ENCODE measurements around the gene BAZ2B. TPM values are rescaled to one million over a fixed set of nuclear protein-coding genes. Genes with fewer than 3 reads are reported as not detected.

BAZ2B gene
- total and polyA plus RNA-seq, 10 donors: 5.6 to 158 (median 86.0) TPM

DNA sequence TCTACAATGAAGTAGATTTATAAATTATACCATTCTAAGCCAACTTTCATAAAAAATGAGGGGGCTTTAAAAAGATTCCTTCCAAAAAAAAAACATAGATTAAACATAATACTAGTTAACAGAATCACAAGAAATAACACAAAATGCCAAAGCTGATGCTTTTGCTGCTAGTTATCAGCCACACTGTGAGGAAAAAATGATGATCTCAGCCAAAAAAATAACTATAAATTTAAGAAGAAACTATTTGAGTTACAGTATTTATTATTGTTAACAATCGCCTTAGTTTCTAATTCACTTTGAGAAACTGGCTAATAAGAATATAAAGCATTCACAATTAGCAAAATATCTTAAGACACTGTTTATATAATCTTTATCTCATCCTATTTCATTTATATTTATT, 27.1 kb downstream of the BAZ2B start:
- Histone ChIP-seq H3K9me3 (no peaks in the 10 kb centered on the region), H3K27ac (no peak overlapping the region), H3K27me3 (replicated peaks in 1 of 7) (no peaks in the 10 kb centered on the region), H3K4me1 (peaks cover 0 to 3% (median 0%) of the 10 kb centered on the region in 6 donors), H3K4me3 (no peak overlapping the region), H3K36me3 (no peaks in the 10 kb centered on the region)
- TF ChIP-seq POLR2AphosphoS5 (IDR thresholded peaks at IDR 0.05) (no peak), POLR2A (IDR thresholded peaks at IDR 0.05) (no peak), CTCF (IDR thresholded peaks at IDR 0.05 in 8 of 11, conservative IDR thresholded peaks at IDR 0.05 in 3 of 11) (no peak)
- 94 to 100% (median 97%) methylated on average over 1 of the region's 1 CpG for WGBS, 5 donors
- DNase-seq: no peak
- intact Hi-C loops (cut with DNase I; ENCODE audit: low total_unique reads): no loop called here

DNA sequence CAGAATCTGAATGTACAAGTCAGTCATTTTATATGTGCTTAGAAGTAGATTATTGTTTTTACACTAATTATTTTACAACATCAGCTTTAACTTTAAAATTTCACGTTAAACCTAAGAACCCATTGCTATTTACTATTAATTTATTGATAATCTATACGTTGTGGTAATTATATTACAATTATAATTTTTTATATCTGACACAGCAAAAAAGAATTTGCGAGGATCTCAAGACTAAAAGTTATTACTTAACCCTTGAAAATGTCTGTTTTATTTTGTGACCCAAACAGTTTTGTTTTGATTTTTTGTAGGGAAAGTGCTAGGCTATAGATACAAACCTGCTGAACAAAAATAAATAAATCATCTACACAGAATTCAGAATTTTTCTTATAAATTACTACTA, 30.3 kb downstream of the BAZ2B start:
- H3K4me1 ChIP-seq: peaks cover 0 to 3% (median 0%) of the 10 kb centered on the region in 6 donors
- intact Hi-C loops (cut with DNase I; ENCODE audit: low total_unique reads): no loop called here
- no peaks in the 10 kb centered on the region for H3K27me3 ChIP-seq (replicated peaks in 1 of 7)
- H3K9me3 ChIP-seq: peaks cover 0 to 6% (median 0%) of the 10 kb centered on the region in 8 donors
- WGBS, 5 donors: 83 to 91% (median 88%) methylated on average over 3 of the region's 3 CpGs
- peaks cover 0 to 7% (median 0%) of the 10 kb centered on the region in 6 donors for H3K36me3 ChIP-seq
- no peak for DNase-seq
- H3K27ac ChIP-seq: no peak overlapping the region
- H3K4me3 ChIP-seq: no peak overlapping the region
- no peak for TF ChIP-seq CTCF (IDR thresholded peaks at IDR 0.05 in 8 of 11, conservative IDR thresholded peaks at IDR 0.05 in 3 of 11)

DNA sequence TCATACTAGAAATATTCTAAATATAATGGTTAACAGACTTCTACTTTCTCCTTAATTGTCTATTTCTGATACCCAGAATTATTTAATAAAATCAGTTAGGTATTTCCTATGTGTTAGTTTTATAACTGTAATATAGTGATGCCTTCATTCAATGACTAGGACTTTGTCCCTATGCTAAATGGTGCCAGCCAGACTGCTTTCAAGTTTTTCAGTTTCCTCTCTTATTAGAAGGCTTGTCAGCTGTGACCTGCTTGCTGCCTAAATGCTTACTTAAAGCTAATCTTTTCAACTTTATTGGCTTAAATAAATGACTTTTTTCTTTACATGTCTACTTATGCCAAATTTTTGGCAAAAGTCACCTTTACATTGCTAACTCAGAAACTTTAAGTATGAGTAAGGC, 30.7 kb downstream of the BAZ2B start:
- Histone ChIP-seq H3K36me3 (peaks cover 0 to 7% (median 0%) of the 10 kb centered on the region in 6 donors), H3K27me3 (replicated peaks in 1 of 7) (no peaks in the 10 kb centered on the region), H3K27ac (no peak overlapping the region), H3K4me3 (no peak overlapping the region), H3K4me1 (peaks cover 0 to 3% (median 0%) of the 10 kb centered on the region in 6 donors), H3K9me3 (peaks cover 0 to 8% (median under 1%) of the 10 kb centered on the region in 8 donors)
- TF ChIP-seq CTCF (IDR thresholded peaks at IDR 0.05 in 8 of 11, conservative IDR thresholded peaks at IDR 0.05 in 3 of 11) (no peak), POLR2A (IDR thresholded peaks at IDR 0.05) (no peak), POLR2AphosphoS5 (IDR thresholded peaks at IDR 0.05) (no peak)
- no peak for DNase-seq
- intact Hi-C loops (cut with DNase I; ENCODE audit: low total_unique reads): no loop called here

DNA sequence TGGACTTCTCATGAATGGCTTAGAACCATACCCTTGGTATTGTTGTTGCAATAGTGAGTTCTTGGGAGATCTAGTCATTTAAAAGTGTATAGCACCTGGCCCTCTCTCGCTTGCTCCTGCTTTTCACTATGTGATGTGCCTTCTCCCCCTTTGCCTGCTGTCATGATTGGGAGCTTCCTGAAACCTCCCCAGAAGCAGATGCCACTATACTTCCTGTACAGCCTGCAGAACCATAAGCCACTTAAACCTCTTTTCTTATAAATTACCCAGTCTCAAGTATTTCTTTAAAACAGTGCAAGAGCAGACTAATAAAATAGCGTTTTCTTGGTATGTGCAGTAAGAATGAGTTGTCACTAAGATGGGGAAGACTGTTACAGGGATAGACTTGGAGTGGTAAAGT, 31.6 kb downstream of the BAZ2B start:
- Histone ChIP-seq H3K4me1 (peaks cover 0 to 3% (median 0%) of the 10 kb centered on the region in 6 donors), H3K27me3 (replicated peaks in 1 of 7) (no peaks in the 10 kb centered on the region), H3K27ac (no peak overlapping the region), H3K9me3 (peaks cover 0 to 12% (median 4%) of the 10 kb centered on the region in 8 donors), H3K4me3 (no peak overlapping the region), H3K36me3 (peaks cover 0 to 7% (median 0%) of the 10 kb centered on the region in 6 donors)
- WGBS, 5 donors: 59 to 72% (median 68%) methylated on average over 2 of the region's 2 CpGs
- no peak for DNase-seq
- no peak for TF ChIP-seq POLR2A (IDR thresholded peaks at IDR 0.05)
- no peak for TF ChIP-seq CTCF (IDR thresholded peaks at IDR 0.05 in 8 of 11, conservative IDR thresholded peaks at IDR 0.05 in 3 of 11)
- no peak for TF ChIP-seq POLR2AphosphoS5 (IDR thresholded peaks at IDR 0.05)
- intact Hi-C loops (cut with DNase I; ENCODE audit: low total_unique reads): no loop called here
